ENCODE results near the gene ZNF407.

GRCh38 chr18:75048776-75049454 lies 451.2 kb downstream of the ZNF407 start:
- TF ChIP-seq TCF4 (CRISPR knock-in tag; IDR thresholded peaks at IDR 0.05; ENCODE audit: borderline replicate concordance) (no peak), CSDC2 (CRISPR knock-in tag; IDR thresholded peaks at IDR 0.05) (no peak), TOX (CRISPR knock-in tag; IDR thresholded peaks at IDR 0.05; ENCODE audit: borderline replicate concordance) (no peak), PATZ1 (CRISPR knock-in tag; IDR thresholded peaks at IDR 0.05; ENCODE audit: borderline replicate concordance) (no peak), ISL1 (CRISPR knock-in tag; IDR thresholded peaks at IDR 0.05) (no peak), BACH2 (CRISPR knock-in tag; IDR thresholded peaks at IDR 0.05; ENCODE audit: borderline replicate concordance) (no peak), RARB (CRISPR knock-in tag; IDR thresholded peaks at IDR 0.05) (no peak), CREB5 (CRISPR knock-in tag; IDR thresholded peaks at IDR 0.05; ENCODE audit: low read depth) (no peak)
